ENCODE results near the gene TRIML1.

- no peak for TF ChIP-seq REST (IDR thresholded peaks at IDR 0.05; ENCODE audit: insufficient read depth in 1 of 2, low read depth in 2 of 2, low read length in 2 of 2)
- TF ChIP-seq POLR2AphosphoS5 (IDR thresholded peaks at IDR 0.05; ENCODE audit: low read depth, low read length), result no peak
- no peak for TF ChIP-seq SIN3A (IDR thresholded peaks at IDR 0.05; ENCODE audit: borderline replicate concordance, insufficient read depth, low read length)
These were observed 26.1 kb upstream of the TRIML1 start for GRCh38 chr4:188113156-188113555.

Data from PFSK-1 (cell line).